HG03095 (cell line): Measurements from ENCODE around the gene GABRR1.
"Not testable (repeated sequence)": the region's sequence is repeated elsewhere in the genome, so short reads cannot be mapped to it uniquely, and the experiment has no call there.

Experiments used
- ATAC-seq: cut with Tn5 transposase; IDR thresholded peaks from one replicate; pipeline ENCODE4 v1.9.1; 2021; ENCODE audit warnings: moderate library complexity; ENCODE audit not compliant: unreplicated experiment

Gene GABRR1

DNA sequence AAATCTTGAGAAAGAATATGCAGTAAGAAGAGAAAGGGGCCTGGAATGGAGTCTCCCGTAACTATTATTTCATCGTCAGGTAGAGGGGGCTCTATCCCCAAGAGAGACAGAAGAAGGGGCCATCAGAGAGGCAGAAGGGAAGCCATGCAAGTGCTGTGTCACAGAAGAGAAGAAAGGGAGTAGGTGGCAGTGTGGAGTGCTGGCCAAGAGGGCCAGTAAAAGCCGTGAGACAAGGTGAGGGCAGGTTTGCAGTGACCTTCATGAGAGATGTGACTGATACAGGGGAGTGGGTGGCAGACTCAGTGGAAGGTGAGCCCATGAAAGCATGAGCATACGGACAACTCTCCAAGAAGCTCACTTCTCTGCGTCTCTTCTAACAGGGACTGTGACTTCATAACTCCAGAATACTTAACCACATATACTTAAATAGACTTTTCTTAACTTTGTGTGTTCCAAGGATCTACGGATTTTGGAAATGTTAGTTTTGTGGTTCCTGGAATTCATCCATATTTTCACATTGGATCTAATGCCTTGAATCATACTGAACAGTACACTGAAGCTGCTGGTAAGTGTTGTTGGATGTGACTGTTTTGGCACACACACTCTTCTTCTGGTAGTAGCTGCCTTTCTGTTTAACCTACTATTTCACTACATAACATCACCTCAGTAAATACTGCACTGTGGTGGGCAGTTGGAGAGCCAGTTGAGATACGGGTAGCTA is 55.7 kb downstream of the GABRR1 start:
- ATAC-seq, result no peak

DNA sequence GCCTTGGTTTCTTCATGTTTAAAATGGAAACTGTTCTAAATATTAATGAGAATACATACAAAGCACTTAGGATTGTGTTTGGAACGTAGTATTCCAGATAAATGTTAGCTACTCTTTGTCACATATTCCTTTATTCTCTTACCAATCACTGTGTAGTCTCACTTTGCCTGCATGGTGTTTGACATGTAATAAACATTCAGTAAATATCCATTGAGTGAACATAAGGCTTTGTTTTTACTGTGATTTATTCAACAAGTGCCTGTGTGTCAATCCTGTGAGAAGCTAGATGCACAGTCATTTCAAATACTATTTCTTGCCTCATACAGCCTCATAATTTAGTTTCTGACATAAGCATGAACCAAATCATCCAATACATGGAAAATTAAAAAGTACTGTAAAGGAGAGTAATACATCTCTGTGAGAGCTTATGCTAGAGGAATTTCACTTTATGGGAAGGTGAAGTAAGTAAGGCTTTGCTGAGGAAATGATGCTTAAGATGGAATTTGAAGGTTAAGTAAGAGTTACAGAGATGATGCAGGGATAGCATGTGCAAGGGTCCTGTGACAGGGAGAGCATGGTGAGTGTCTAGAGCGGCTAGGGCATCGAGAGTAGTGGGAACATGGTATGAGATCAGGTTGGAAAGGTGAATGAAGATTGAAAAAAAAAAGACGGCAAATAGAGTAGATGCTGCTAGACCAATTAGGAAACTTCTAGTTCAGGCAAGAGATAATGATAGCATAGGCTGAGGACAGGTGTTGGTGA is 56.6 kb downstream of the GABRR1 start:
- no peak for ATAC-seq

DNA sequence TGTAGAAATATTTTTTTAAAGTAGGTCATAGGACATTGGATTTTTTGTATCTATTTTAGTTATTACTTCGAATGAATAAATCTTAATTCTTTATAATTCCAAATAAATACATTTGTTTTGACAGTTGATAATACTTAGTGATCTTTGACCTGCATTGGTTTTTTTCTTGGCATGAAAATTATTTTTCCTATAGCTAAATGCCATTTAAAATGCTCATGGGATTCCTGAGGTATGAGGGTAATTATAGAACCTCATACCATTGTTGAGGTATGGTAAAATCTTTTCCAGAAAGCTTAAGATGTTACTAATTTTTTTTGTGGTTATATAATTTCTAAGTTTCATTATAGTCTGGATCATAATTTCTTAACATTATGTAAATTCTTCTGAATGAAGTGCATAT is 63.0 kb downstream of the GABRR1 start:
- no peak for ATAC-seq

DNA sequence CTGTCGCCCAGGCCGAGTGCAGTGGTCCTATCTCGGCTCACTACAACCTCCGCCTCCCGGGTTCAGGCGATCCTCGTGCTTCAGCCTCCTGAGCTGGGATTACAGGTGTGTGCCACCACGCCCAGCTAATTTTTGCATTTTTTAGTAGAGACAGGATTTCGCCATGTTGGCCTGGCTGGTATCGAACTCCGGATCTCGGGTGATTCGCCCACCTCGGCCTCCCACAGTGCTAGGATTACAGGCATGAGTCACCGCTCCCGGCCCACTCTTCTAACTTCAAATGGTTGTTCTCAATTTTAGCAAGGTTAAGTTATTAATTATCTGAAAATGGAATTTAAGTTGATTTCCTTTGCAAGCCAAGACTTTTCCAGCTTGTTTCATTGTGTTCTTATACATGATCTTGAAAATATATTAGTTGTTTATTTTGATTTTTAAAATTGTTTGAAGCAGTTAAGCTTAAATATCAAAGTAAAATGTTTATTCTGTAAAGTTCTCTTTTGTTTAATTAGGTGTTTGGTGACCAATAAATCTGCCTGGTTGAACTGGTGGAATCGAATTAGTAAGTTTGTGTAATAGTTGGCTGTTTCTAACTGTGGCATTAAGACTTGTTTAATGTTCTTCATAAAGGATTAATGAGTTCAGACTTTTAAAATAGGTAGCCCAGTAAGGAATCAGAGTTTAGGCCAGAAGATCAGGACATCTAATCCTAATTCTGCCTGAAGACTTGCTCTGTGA is 69.0 kb downstream of the GABRR1 start:
- ATAC-seq, result no peak

DNA sequence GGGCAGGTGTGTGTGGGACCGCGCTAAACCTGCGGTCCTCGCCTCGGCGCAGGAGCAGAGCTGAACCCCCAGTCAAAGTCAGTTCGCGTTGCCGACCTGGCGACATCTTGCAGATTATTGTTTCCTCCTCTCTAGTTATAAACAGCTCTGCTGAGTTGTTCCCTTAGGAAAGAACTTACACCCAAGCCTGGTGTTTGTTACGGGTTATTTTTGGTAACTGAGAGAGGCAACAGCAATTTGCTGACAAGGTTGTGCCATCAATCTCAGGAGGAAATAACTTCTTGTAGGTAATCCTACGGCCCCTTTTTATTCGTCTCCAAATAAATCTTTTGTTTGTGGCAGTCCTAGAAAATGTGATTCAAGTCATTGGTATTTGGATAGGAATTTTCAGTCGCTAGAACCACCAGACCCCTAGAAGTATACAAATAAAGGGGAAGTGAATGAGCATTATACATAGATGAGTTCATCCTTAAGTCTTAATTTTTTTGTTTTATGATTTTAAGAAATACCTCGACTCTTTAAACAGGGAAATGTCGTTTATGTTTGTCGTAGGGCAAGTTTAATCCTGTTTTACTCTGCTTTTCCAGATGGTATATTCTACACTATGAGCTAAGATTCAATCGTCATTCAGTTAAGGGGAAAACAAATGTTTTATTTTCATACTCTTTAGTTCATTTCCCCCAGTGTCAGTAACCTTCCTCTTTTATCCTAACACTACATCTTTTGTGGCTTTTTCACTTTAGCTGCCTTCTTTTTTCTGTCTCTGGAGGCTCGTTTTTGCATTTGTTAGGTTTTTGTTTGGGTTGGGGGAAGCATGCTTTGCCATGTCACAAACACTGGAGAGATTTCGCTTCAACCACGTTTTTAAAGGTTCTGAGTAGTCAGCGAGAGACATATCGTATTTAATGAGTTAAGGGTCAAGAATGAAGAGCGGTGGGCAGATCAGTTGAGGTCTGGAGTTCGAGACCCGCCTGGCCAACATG is 70.1 kb downstream of the GABRR1 start:
- ATAC-seq, result peak; percentile 24

DNA sequence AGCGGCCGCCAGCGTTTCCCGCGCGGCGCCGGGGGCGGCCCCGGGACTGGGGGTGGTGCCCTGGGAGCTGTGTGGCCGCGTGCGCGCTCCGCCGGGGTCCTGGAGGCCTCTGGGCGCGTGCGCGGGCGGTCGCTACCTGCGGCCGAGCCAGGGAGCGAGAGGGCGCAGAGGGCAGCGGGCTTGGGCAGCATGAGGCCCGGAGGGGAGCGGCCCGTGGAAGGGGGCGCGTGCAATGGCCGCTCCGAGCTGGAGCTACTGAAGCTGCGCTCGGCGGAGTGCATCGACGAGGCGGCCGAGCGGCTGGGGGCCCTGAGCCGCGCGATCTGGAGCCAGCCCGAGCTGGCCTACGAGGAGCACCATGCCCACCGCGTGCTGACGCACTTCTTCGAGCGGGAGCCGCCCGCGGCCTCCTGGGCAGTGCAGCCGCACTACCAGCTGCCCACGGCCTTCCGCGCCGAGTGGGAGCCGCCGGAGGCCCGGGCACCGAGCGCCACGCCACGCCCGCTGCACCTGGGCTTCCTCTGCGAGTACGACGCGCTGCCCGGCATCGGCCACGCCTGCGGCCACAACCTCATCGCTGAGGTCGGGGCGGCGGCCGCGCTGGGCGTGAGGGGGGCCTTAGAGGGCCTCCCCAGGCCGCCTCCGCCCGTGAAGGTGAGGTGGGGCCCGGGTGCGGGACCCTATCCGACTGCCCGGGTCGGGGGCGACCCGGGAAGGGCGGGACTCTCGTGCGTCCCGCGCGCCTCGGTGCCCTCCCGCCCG is 71.0 kb downstream of the GABRR1 start, which contains the start of gene PM20D2:
TSS of gene PM20D2 (plus strand) at position 100 of the 762 bp plus-strand sequence. CDS start at position 190, 90 bp downstream.
- ATAC-seq, result peak; percentile 69

DNA sequence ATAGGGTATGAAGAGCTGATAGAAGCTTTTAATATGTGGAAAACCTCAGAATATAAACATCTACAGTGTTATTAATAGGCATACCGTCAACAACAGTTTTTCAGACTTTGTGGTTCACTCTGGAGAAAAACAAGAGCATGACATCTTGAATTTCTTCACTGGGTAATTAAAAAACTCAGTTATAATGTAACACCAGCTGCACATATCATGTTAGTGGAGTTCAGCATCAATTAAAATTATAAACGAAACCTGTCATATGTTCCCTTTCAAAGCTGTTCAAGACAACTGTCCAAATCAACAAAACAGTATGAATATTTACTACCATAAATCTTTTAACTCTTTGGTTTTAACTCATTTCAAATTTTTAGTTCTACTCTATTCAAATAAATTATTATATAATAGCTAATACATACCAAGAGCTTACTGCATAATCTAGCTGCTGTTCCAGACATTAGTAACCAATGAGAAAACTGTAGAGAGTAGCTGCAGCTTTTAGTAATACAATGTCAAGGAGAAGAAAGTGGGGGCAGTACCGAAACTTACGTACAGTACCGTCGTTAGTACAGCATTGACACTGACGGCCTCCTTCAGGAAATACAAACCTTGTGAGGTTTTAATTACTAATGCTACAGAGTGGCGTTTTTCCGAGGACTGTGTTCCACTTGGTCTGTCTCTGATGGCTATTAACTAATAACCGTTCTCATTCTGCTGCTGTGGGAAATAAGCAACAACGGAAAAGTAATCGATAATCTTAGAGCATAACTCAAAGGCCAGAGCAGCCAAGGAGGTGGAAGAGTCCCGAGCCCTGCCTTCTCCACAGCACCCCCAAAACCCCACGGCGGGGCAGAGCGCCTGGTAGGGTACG is 71.8 kb downstream of the GABRR1 start:
- peak; percentile 71 for ATAC-seq

DNA sequence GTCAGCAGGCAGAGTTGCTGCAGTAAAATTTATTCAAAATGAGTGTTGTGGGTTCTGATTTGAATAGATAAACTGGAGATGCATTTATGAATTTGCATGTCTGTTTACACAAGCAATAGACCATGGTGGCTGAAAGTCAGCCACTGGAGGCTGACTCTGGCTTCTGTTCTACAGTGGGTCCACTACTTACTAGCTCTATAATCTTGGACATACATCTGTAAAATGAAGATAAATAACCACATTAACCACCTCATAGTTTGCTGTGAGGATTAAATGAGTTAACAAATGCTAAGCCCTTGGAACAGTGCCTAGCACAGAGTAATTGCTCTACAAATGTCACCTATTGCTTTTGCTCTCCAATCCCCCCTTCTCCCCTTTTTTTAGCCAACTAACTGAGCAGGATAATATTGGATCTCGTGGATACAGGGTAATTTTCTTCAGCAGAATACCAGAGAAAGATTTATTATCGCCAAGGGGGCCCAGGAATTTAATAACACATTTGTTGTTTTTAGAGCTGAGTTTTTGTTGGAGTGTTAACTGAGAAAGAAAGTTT is 72.7 kb downstream of the GABRR1 start:
- ATAC-seq, result peak; percentile 39

DNA sequence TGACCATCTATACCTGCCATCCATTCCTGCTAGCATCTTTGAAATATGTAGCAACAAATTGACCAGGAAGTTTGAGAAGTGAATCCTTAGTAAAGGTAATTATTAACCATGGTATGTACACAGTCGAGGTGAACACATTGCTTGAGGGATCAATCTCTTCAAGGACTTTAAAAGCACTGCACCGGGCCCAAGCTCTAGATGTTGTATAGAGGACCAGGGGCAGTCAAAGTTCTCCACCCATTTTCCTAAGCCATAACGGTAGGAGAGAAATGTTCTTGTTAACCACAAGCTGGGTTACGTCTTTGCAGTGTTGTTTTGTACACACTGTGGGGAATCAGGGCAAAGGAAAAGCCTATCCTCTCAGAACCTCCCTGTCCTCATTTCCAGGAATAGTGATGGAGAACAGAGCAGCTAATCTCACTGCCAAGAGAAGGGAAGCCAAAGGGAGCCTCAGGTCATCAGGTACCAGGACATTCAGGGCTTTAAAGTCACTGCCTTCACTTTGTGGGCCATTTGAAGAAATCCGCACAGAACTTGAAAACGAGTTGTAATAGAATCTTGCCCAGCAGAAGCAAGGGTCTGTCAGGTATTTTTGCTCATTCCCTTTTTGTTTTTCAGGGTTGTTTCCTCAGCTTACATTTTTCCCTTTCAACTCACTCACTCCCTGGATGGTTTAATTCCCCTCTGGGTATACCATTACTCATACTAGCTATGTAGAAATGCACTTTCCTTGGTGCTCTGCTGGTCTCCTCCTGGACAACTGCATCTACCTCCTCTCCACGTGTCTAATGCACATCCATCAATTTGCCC is 76.6 kb downstream of the GABRR1 start:
- ATAC-seq, result no peak

DNA sequence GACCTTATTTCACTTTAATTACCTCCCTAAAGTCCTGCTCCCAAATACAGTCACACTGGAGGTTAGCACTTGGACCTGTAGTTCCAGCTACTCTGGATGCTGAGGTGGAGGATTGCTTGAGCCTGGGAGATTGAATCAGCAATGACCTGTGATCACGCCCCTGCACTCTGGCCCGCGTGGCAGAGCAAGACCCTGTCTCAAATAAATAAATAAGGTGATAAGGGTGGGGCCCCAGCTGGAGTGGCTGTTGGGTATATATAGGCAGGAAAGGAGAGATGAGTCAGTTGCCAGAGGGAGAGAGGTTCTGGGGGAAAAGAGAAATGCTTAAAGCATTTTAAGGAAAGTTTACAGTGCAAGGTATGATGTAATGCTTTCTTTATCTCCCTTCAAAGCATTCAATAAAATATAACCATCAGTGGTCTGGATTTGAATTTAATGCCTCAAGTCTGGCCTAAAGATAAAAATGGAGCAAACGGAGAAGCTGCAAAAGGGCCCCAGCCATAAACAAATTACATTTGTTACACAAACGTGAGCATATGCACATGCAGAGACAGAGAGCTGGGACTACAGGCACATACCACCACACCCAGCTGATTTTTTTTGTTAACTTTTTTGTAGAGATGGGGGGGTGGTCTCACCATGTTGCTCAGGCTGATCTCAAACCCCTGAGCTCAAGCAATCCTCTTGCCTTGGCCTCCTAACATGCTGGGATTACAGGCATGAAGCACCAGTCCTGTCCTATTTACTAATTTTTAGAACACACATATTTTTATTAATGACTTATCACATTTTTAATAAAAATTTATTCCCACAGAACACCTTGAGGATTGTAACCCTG is 77.4 kb downstream of the GABRR1 start:
- no peak for ATAC-seq

DNA sequence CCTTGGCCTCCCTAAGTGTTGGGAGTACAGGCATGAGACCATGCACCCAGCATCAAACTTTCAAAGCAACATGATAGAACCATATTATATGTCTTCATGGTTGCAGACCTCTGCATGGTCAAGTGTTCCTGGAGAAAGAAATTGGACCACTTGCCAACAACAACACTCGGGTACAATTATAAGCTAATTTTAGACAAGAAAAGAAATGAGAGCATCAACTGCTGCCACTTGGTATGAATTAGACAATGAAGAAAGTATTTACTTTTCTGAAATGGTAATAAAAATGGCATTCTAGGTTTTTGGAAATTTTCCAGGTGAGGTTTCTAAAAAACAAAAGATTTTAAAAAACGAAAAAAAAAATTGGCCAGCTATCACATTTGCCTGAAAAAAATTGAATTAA is 79.0 kb downstream of the GABRR1 start:
- no peak for ATAC-seq

DNA sequence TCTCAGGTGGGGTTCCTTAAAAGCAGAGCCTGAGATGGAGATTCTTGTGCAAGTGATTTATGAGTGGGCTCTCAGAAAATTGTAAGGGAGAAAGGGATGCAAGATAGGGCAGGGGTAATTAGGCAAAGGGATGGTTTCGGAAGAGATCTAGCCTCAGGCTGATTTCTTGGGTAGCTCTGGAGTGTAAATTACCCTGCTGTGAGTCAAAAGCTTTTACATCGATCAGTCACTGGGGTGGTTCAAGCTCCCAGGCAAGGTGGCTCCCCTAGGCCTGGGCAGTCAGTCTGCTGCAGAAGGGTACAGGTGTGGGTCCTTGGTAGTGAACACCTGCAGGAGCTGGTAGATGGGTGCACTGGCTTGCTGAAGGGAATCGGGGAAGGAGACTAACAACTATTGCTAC is 82.4 kb downstream of the GABRR1 start:
- ATAC-seq, result no peak

DNA sequence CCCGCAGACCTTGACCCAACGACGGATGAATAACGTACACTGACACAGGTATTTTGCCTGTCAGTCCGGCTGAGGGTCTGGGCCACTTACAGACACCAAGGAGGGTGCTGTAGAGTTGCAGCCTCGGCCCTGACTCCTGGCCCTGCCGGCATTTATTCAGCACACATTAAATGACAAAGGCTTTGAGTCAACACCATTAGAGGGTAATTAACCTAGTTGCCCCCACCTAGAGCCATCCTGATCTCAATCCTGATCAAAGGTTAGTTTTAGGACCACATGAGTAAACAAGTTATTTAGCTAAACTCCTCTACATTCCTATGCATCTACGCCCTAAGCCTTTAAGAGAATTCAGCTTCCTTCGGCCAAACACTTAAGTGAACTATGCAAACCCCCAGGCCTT is 83.2 kb downstream of the GABRR1 start:
- ATAC-seq, result no peak

DNA sequence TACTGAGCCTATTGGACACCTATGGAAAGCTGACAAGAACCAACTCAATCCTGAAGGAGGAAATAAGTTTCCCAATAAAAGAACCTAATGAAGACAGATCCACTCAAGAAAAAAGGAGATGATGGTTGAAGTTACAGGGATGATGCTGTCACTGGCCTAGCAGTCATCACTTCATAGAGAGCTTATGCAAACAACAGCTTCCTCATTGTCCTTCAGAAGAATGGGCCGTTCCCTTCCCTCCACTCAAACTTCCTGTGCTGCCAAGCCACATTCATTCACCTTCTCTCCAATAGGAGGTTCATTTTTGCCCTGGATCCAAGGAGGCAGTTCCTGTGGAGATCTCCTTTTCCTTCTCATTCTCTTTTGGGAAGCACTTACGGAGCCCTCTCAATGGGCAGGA is 85.1 kb downstream of the GABRR1 start:
- no peak for ATAC-seq

DNA sequence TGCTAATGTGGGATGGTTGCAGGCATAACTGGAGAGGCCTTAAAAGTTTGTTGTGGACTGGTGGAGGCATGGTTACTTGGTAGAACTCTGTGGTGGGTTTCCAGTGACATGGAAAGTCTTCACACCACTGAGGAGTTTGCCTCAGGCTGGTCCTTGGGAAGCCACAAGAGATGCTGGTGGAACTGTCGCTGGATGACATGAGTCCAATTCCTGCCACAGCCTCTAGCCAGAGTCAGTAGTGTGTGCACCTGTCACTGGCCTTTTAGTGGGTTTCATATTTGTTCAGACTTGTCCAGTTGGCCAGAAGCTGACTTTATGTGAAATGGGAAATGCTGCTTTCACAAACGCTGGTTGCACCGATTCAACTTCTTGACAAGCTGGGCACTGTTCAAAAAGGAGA is 85.6 kb downstream of the GABRR1 start:
- ATAC-seq, result no peak

DNA sequence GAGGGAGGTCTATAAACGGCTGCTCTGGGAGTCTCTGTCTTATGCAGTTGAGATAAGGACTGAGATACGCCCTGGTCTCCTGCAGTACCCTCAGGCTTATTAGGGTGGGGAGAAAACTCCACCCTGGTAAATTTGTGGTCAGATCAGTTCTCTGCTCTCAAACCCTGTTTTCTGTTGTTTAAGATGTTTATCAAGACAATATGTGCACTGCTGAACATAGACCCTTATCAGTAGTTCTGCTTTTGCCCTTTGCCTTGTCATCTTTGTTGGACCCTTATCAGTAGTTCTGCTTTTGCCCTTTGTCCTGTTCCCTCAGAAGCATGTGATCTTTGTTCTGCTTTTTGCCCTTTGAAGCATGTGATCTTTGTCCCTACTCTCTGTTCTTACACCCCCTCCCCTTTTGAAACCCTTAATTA is 88.9 kb downstream of the GABRR1 start:
- ATAC-seq, result not testable (repeated sequence)
